ENCODE measurements around the gene CGA. TPM values are rescaled to one million over a fixed set of nuclear protein-coding genes. Genes with fewer than 3 reads are reported as not detected.
A peak's percentile ranks its signal among the peaks of the same experiment; 100 is the strongest.

CGA gene
- total RNA-seq, 1 experiment from 2014 or later = not detected

DNA sequence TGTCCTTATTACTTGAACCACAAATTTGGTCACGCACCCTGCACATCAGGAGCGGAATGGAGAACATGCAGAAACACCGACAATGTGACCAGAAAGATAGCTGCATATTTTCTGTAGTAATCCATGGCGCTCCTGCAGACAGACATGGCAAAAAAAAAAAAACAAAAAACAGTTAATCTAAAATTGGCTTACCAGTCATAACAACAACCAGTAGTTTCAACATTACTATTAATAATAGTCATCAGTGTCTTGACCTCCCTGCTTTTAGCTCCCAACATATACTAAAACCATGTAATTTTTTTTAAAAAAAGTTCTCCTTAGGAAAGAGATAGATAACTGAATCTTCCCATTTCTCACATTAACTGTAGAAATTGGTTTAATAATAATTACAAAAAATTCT, 6.8 kb downstream of the CGA start:
- intact Hi-C loops (cut with micrococcal nuclease) = no loop called here
- H3K27ac Mint-ChIP-seq (ENCODE audit: low read depth, unreplicated experiment) = no peak overlapping the region
- no peak for DNase-seq (ENCODE audit: unreplicated experiment)
- no peak overlapping the region for H3K4me3 Mint-ChIP-seq (ENCODE audit: unreplicated experiment)
- no peaks in the 10 kb centered on the region for H3K27me3 Mint-ChIP-seq (ENCODE audit: insufficient read depth, unreplicated experiment)
- ChIA-PET CTCF (interaction anchor here (1.1 to 1.4 kb wide), 2 partner anchors 9 to 10 kb away, joined by 3 to 8 read pairs; no protein-coding TSS in a partner anchor), POLR2A (interaction anchor here (0.6 to 1.1 kb wide), 2 partner anchors 10 to 19 kb away, joined by 3 to 4 read pairs; no protein-coding TSS in a partner anchor)
- BruUV-seq (replicated peaks) = no TSS peak
- TF ChIP-seq, protein P1, sequence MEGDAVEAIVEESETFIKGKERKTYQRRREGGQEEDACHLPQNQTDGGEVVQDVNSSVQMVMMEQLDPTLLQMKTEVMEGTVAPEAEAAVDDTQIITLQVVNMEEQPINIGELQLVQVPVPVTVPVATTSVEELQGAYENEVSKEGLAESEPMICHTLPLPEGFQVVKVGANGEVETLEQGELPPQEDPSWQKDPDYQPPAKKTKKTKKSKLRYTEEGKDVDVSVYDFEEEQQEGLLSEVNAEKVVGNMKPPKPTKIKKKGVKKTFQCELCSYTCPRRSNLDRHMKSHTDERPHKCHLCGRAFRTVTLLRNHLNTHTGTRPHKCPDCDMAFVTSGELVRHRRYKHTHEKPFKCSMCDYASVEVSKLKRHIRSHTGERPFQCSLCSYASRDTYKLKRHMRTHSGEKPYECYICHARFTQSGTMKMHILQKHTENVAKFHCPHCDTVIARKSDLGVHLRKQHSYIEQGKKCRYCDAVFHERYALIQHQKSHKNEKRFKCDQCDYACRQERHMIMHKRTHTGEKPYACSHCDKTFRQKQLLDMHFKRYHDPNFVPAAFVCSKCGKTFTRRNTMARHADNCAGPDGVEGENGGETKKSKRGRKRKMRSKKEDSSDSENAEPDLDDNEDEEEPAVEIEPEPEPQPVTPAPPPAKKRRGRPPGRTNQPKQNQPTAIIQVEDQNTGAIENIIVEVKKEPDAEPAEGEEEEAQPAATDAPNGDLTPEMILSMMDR (IDR thresholded peaks at IDR 0.05; ENCODE audit: unreplicated experiment) = no peak
- H3K4me1 Mint-ChIP-seq (ENCODE audit: insufficient read depth, unreplicated experiment) = no peaks in the 10 kb centered on the region
- H3K36me3 Mint-ChIP-seq (ENCODE audit: insufficient read depth, unreplicated experiment) = no peaks in the 10 kb centered on the region
- no peaks in the 10 kb centered on the region for H3K9me3 Mint-ChIP-seq (ENCODE audit: unreplicated experiment)

DNA sequence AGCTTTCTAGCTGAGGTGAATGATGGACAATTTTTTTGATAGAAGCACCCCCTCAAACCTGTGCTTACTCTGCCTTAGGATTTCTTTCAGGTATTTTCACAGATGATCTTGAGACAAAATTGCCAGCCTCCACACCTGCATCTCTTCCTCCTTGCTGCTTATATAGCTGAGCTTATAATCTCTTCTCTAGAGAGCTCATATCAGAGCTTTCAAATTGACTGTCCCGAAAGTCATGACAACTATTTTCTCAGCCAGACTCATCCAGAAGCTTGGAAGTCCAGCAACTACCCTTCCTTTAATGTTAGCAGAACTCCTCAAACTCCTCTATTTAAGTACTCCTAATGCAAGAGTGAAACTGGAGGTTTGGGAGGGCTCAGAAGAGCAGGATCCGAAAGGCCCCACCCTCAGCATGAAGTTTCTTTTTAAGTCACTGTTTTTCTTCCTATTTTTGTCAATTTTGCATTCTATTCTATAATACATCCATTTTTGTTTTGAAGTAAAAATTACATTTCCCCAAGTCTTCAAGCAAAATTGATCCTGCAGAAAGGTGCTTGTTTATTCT, 12.7 kb downstream of the CGA start:
- H3K4me1 Mint-ChIP-seq (ENCODE audit: insufficient read depth, unreplicated experiment) = no peaks in the 10 kb centered on the region
- no peaks in the 10 kb centered on the region for H3K9me3 Mint-ChIP-seq (ENCODE audit: unreplicated experiment)
- H3K36me3 Mint-ChIP-seq (ENCODE audit: insufficient read depth, unreplicated experiment) = no peaks in the 10 kb centered on the region
- ChIA-PET POLR2A (no interaction called here), CTCF (interaction anchor here (0.6 to 2.7 kb wide), 5 partner anchors 15 to 1410 kb away, joined by 3 to 21 read pairs (median 3); no protein-coding TSS in a partner anchor)
- TF ChIP-seq, protein P1 (IDR thresholded peaks at IDR 0.05; ENCODE audit: unreplicated experiment) = no peak
- intact Hi-C loops (cut with micrococcal nuclease) = no loop called here
- H3K27me3 Mint-ChIP-seq (ENCODE audit: insufficient read depth, unreplicated experiment) = peaks cover 29% of the 10 kb centered on the region
- H3K4me3 Mint-ChIP-seq (ENCODE audit: unreplicated experiment) = no peak overlapping the region
- no peak for DNase-seq (ENCODE audit: unreplicated experiment)
- H3K27ac Mint-ChIP-seq (ENCODE audit: low read depth, unreplicated experiment) = no peak overlapping the region
- BruUV-seq (replicated peaks) = no TSS peak

DNA sequence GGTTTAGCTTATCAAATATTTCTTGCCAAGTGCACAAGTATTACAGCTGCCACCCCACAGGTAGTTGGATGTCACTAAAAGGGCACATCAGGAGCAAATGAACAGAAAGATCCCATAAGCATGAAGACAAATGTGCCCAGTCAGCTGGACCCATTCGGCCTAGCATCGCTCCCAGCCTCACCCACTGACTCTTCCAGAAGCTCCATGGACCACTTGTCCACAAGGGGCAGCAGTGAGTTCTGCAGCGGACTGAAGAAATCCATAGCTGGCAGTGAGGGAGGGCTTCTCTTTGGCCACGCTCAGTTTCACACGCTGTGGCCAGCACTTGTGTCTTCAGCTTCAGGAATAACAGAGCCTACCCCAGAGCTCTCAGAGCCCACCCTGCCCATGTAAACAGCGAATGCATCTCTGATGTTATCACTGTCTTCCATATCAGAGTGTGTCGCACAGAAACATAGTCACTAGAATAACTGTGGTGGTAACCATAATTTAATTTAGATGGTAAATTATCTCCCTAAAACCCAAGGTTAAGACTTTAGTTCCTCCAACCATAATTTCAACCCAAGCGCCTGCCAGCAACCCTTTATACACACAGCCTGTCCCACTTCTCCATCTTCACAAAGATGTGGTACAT, 15.8 kb downstream of the CGA start:
- intact Hi-C loops (cut with micrococcal nuclease) = no loop called here
- ChIA-PET POLR2A (interaction anchor here (1.3 kb wide), 1 partner anchor 9 kb away, joined by 4 read pairs; no protein-coding TSS in a partner anchor), CTCF (interaction anchor here (0.5 to 2.4 kb wide), 26 partner anchors 9 to 1788 kb away, joined by 3 to 34 read pairs (median 4); partner anchors contain the start of gene CGA)
- DNase-seq (ENCODE audit: unreplicated experiment) = peak; percentile 77
- TF ChIP-seq, protein P1 (IDR thresholded peaks at IDR 0.05; ENCODE audit: unreplicated experiment) = peak; percentile 88
- H3K4me3 Mint-ChIP-seq (ENCODE audit: unreplicated experiment) = no peak overlapping the region
- peaks cover 29% of the 10 kb centered on the region for H3K27me3 Mint-ChIP-seq (ENCODE audit: insufficient read depth, unreplicated experiment)
- H3K36me3 Mint-ChIP-seq (ENCODE audit: insufficient read depth, unreplicated experiment) = no peaks in the 10 kb centered on the region
- H3K27ac Mint-ChIP-seq (ENCODE audit: low read depth, unreplicated experiment) = no peak overlapping the region
- H3K4me1 Mint-ChIP-seq (ENCODE audit: insufficient read depth, unreplicated experiment) = no peaks in the 10 kb centered on the region
- H3K9me3 Mint-ChIP-seq (ENCODE audit: unreplicated experiment) = no peaks in the 10 kb centered on the region
- BruUV-seq (replicated peaks) = no TSS peak

DNA sequence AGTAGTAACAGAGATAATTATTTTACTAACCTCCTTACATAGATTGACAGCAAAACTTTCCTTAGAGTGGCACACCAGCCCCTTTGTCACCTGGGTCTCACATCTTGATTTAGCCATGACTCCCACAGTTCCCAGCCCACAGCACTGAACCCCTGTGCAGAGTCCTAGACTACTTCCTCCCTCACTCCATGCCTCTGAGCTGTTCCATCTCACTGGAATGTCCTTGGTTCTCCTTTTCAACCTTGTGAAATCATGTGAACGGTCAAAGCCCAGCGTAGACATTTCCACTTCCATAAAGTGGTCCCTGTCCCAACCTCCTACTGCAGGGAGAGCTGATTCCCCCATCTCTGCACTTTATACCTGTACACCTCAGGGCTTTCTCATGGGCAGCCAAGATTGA, 19.7 kb downstream of the CGA start:
- BruUV-seq (replicated peaks) = no TSS peak
- no peak for DNase-seq (ENCODE audit: unreplicated experiment)
- no peaks in the 10 kb centered on the region for H3K4me1 Mint-ChIP-seq (ENCODE audit: insufficient read depth, unreplicated experiment)
- TF ChIP-seq, protein P1 (IDR thresholded peaks at IDR 0.05; ENCODE audit: unreplicated experiment) = no peak
- H3K36me3 Mint-ChIP-seq (ENCODE audit: insufficient read depth, unreplicated experiment) = no peaks in the 10 kb centered on the region
- H3K27ac Mint-ChIP-seq (ENCODE audit: low read depth, unreplicated experiment) = no peak overlapping the region
- H3K27me3 Mint-ChIP-seq (ENCODE audit: insufficient read depth, unreplicated experiment) = peaks cover 13% of the 10 kb centered on the region
- ChIA-PET CTCF (interaction anchor here (1.0 to 2.2 kb wide), 2 partner anchors 8 to 64 kb away, joined by 3 to 8 read pairs; no protein-coding TSS in a partner anchor), POLR2A (no interaction called here)
- no peaks in the 10 kb centered on the region for H3K9me3 Mint-ChIP-seq (ENCODE audit: unreplicated experiment)
- intact Hi-C loops (cut with micrococcal nuclease) = no loop called here
- H3K4me3 Mint-ChIP-seq (ENCODE audit: unreplicated experiment) = no peak overlapping the region
